ENCODE results near the gene HACD2.
"Not testable (repeated sequence)": the region's sequence is repeated elsewhere in the genome, so short reads cannot be mapped to it uniquely, and the experiment has no call there.

The HACD2 gene

GRCh38 chr3:123525433-123525832, 59.4 kb downstream of the HACD2 start:
- DNase-seq (ENCODE audit: low read depth in 2 of 2): no peak

GRCh38 chr3:123524981-123525380, 59.9 kb downstream of the HACD2 start:
- DNase-seq (ENCODE audit: low read depth in 2 of 2): no peak

- DNase-seq (ENCODE audit: low read depth in 2 of 2): no peak
Observed at GRCh38 chr3:123523023-123523412, 61.8 kb downstream of the HACD2 start.

- no peak for DNase-seq (ENCODE audit: low read depth in 2 of 2)
Observed at GRCh38 chr3:123522320-123523022, 62.4 kb downstream of the HACD2 start.

GRCh38 chr3:123521179-123521969, 63.5 kb downstream of the HACD2 start:
- DNase-seq (ENCODE audit: low read depth in 2 of 2): no peak

- no peak for DNase-seq (ENCODE audit: low read depth in 2 of 2)
Observed at GRCh38 chr3:123520656-123521055, 64.2 kb downstream of the HACD2 start.

GRCh38 chr3:123518892-123519485, 65.9 kb downstream of the HACD2 start:
- DNase-seq (ENCODE audit: low read depth in 2 of 2): no peak

GRCh38 chr3:123511726-123512125, 73.1 kb downstream of the HACD2 start:
- DNase-seq (ENCODE audit: low read depth in 2 of 2): no peak

GRCh38 chr3:123511084-123511483, 73.8 kb downstream of the HACD2 start:
- DNase-seq (ENCODE audit: low read depth in 2 of 2): no peak

- DNase-seq (ENCODE audit: low read depth in 2 of 2): no peak
Observed at GRCh38 chr3:123508178-123508577, 76.7 kb downstream of the HACD2 start.

- DNase-seq (ENCODE audit: low read depth in 2 of 2): no peak
Observed at GRCh38 chr3:123505820-123506219, 79.0 kb downstream of the HACD2 start.

- no peak for DNase-seq (ENCODE audit: low read depth in 2 of 2)
Observed at GRCh38 chr3:123503203-123503602, 81.7 kb downstream of the HACD2 start.

GRCh38 chr3:123499322-123499721, 85.5 kb downstream of the HACD2 start:
- no peak for DNase-seq (ENCODE audit: low read depth in 2 of 2)

- DNase-seq (ENCODE audit: low read depth in 2 of 2): no peak
Observed at GRCh38 chr3:123498761-123499160, 86.1 kb downstream of the HACD2 start.

GRCh38 chr3:123493912-123494311, 90.9 kb downstream of the HACD2 start:
- DNase-seq (ENCODE audit: low read depth in 2 of 2): no peak

GRCh38 chr3:123491966-123492587, 92.8 kb downstream of the HACD2 start:
- no peak for DNase-seq (ENCODE audit: low read depth in 2 of 2)

GRCh38 chr3:123489400-123490004, 95.4 kb downstream of the HACD2 start:
- DNase-seq (ENCODE audit: low read depth in 2 of 2): peak in 1 of 2 donors; percentile 12

GRCh38 chr3:123488645-123489347, 96.1 kb downstream of the HACD2 start:
- DNase-seq (ENCODE audit: low read depth in 2 of 2): no peak

- not testable (repeated sequence) for DNase-seq (ENCODE audit: low read depth in 2 of 2)
Observed at GRCh38 chr3:123487063-123487462, 97.8 kb downstream of the HACD2 start.

GRCh38 chr3:123486460-123486859, 98.4 kb downstream of the HACD2 start:
- DNase-seq (ENCODE audit: low read depth in 2 of 2): no peak

- DNase-seq (ENCODE audit: low read depth in 2 of 2): no peak
Observed at GRCh38 chr3:123485551-123485950, 99.3 kb downstream of the HACD2 start.
